ENCODE results near the gene CLCNKB.
"Not testable (repeated sequence)": the region's sequence is repeated elsewhere in the genome, so short reads cannot be mapped to it uniquely, and the experiment has no call there.

The CLCNKB gene

GRCh38 chr1:16015491-16015890 lies 28.1 kb upstream of the CLCNKB start:
- DNase-seq (ENCODE audit: low read depth in 3 of 3) = no peak

GRCh38 chr1:16015960-16016901 lies 27.4 kb upstream of the CLCNKB start:
- DNase-seq (ENCODE audit: low read depth in 3 of 3) = no peak

- no peak for DNase-seq (ENCODE audit: low read depth in 3 of 3)
Observed at GRCh38 chr1:16017076-16017460, 26.5 kb upstream of the CLCNKB start.

GRCh38 chr1:16017461-16018303 lies 25.9 kb upstream of the CLCNKB start, which contains the start of gene HSPB7:
Gene HSPB7 (minus strand): TSS chr1:16018043. CDS start chr1:16017963, 80 bp downstream.
- no peak for DNase-seq (ENCODE audit: low read depth in 3 of 3)

- no peak for DNase-seq (ENCODE audit: low read depth in 3 of 3)
Observed at GRCh38 chr1:16018308-16018707, 25.3 kb upstream of the CLCNKB start.

GRCh38 chr1:16018749-16019643 lies 24.6 kb upstream of the CLCNKB start:
- no peak for DNase-seq (ENCODE audit: low read depth in 3 of 3)

- DNase-seq (ENCODE audit: low read depth in 3 of 3) = no peak
Observed at GRCh38 chr1:16019644-16020277, 23.8 kb upstream of the CLCNKB start.

- no peak for DNase-seq (ENCODE audit: low read depth in 3 of 3)
Observed at GRCh38 chr1:16020325-16020724, 23.3 kb upstream of the CLCNKB start.

- DNase-seq (ENCODE audit: low read depth in 3 of 3) = not testable (repeated sequence)
Observed at GRCh38 chr1:16020878-16021277, 22.7 kb upstream of the CLCNKB start.

- DNase-seq (ENCODE audit: low read depth in 3 of 3) = no peak
Observed at GRCh38 chr1:16021681-16022080, 21.9 kb upstream of the CLCNKB start, which contains the start of gene CLCNKA. Gene CLCNKA (plus strand): TSS chr1:16022036. CDS start chr1:16022620, 584 bp downstream.

- no peak for DNase-seq (ENCODE audit: low read depth in 3 of 3)
Observed at GRCh38 chr1:16022393-16022792, 21.2 kb upstream of the CLCNKB start.

GRCh38 chr1:16023050-16023653 lies 20.4 kb upstream of the CLCNKB start:
- DNase-seq (ENCODE audit: low read depth in 3 of 3) = no peak

GRCh38 chr1:16026302-16026701 lies 17.3 kb upstream of the CLCNKB start:
- not testable (repeated sequence) for DNase-seq (ENCODE audit: low read depth in 3 of 3)

- DNase-seq (ENCODE audit: low read depth in 3 of 3) = peak; percentile 20 to 26 (median 21)
Observed at GRCh38 chr1:16026723-16027484, 16.7 kb upstream of the CLCNKB start.

GRCh38 chr1:16028237-16029002 lies 15.2 kb upstream of the CLCNKB start:
- DNase-seq (ENCODE audit: low read depth in 3 of 3) = no peak

GRCh38 chr1:16029003-16029268 lies 14.6 kb upstream of the CLCNKB start:
- not testable (repeated sequence) for DNase-seq (ENCODE audit: low read depth in 3 of 3)

- no peak for DNase-seq (ENCODE audit: low read depth in 3 of 3)
Observed at GRCh38 chr1:16029288-16029687, 14.3 kb upstream of the CLCNKB start.

GRCh38 chr1:16031551-16031950 lies 12.0 kb upstream of the CLCNKB start:
- DNase-seq (ENCODE audit: low read depth in 3 of 3) = no peak
